Measurements from ENCODE around the gene TMEM236.
A peak's percentile ranks its signal among the peaks of the same experiment; 100 is the strongest.

Gene TMEM236, protein sequence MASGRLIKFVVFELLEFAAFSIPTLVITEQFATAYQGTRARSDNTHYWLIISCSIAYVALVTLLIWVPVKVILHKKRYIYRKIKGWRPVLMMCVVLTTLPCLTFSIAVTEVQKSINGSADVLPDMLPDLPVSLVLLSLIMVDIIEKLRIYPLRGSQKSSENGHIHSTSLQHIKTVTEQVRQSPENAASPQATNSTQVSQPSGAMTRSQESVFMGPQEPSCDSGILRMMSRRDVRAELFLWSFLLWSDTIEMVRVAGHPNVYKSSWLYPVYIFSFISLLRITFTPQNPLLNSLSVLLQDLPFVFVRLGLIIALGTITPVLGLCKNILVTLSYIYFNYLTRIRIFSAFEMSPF

DNA sequence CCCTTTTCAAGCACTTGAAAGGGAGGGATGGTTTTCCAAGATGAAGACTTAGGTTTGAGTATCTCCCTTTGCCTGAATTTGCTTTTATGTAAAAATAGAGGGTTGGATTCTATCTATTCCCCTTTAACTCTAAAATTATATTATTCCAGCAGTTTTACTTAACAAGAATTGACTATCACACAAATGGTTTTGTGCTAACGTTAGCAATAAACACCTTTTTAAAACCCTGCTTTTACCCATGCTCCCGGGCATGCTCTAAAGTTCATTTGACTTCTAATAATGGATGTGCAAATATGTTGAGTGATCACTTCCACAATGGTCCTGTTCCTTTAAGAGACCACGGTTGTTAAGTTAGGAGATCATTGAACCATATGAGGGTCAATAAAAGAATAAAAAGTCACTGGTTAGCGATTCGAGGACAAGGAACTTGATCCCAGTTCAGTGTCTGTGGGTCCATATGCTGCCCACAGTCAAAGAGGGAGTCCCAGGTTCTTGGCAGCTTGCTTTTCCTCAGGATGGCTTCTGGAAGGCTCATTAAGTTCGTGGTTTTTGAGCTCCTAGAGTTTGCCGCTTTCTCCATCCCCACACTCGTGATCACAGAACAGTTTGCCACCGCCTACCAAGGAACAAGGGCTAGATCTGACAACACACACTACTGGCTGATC, at the start of gene TMEM236:
TMEM236 (plus strand) TSS at position 421 of the 665 bp plus-strand sequence; CDS start at position 516, 95 bp downstream.
- no peak for DNase-seq (ENCODE audit: low read depth)
- TF ChIP-seq, protein P1, sequence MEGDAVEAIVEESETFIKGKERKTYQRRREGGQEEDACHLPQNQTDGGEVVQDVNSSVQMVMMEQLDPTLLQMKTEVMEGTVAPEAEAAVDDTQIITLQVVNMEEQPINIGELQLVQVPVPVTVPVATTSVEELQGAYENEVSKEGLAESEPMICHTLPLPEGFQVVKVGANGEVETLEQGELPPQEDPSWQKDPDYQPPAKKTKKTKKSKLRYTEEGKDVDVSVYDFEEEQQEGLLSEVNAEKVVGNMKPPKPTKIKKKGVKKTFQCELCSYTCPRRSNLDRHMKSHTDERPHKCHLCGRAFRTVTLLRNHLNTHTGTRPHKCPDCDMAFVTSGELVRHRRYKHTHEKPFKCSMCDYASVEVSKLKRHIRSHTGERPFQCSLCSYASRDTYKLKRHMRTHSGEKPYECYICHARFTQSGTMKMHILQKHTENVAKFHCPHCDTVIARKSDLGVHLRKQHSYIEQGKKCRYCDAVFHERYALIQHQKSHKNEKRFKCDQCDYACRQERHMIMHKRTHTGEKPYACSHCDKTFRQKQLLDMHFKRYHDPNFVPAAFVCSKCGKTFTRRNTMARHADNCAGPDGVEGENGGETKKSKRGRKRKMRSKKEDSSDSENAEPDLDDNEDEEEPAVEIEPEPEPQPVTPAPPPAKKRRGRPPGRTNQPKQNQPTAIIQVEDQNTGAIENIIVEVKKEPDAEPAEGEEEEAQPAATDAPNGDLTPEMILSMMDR (IDR thresholded peaks at IDR 0.05; ENCODE audit: control insufficient read depth, extremely low read depth, insufficient read depth), result no peak
- no peak within 1 kb of the TSS for H3K4me3 ChIP-seq (ENCODE audit: low read depth, low read length)

DNA sequence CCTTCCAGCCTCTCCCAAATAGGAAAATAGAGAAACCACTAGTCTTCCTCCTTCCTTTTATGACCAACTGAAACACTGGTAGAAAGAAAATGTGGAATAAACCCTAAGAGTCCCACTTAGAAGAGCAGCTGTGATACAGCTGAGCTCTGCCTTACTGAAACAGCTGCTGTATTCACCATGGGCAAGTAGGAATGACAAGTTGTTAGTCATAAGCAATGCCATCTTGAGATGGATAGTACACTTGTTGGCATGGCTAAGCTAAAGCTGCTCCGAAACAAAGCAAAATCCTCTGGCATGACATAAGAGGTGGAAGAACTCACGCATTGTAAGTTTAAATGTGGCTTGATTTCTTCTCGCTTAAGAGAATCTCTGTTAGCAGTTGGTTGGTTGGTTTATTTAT, 48.3 kb upstream of the TMEM236 start:
- TF ChIP-seq, protein P1 (IDR thresholded peaks at IDR 0.05; ENCODE audit: control insufficient read depth, extremely low read depth, insufficient read depth), result no peak
- no peak overlapping the region for H3K4me3 ChIP-seq (ENCODE audit: low read depth, low read length)
- DNase-seq (ENCODE audit: low read depth), result no peak

DNA sequence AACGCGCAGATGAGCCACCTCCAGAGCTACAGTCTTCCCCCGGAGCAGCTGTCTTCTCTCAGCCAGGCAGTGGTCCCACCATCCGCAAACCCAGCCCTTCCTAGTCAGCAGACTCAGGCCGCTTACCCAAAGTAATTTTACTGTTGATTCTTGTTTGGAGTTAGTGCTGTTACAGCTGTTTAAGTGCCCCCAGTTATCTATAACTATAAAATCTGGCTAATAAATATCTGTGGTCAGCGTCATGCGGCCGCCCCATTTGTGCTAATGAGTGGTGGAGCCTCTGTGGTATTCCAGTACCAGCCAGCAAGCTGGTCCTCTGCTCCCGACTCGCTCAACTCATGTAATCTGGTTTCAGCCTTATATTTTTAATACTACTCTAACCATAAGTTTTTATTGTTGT, 43.2 kb upstream of the TMEM236 start:
- TF ChIP-seq, protein P1 (IDR thresholded peaks at IDR 0.05; ENCODE audit: control insufficient read depth, extremely low read depth, insufficient read depth), result no peak
- DNase-seq (ENCODE audit: low read depth), result no peak
- no peak overlapping the region for H3K4me3 ChIP-seq (ENCODE audit: low read depth, low read length)

DNA sequence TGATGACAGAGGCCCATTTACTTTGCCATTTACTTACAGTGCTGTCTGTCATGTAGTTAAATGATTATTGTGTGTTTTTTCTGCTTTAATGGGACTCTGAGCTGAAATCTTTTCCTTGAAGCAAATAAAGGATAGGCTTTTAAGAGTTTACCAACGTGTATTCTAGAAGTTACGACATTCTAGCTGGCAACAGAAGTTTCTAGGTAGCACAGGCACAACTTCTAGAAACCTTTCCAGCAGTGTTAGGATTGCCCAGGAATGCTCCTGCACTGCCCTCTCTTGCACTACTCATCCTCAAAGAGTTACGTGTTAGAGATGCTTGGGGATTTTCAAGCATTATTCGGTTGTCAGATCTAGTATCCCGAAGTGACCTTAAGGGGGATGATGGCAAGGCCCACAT, 42.5 kb upstream of the TMEM236 start:
- peak; percentile 63 for DNase-seq (ENCODE audit: low read depth)
- TF ChIP-seq, protein P1 (IDR thresholded peaks at IDR 0.05; ENCODE audit: control insufficient read depth, extremely low read depth, insufficient read depth), result 0 out of 2 replicates have a peak, but pooled peaks have one; percentile 13
- no peak overlapping the region for H3K4me3 ChIP-seq (ENCODE audit: low read depth, low read length)

DNA sequence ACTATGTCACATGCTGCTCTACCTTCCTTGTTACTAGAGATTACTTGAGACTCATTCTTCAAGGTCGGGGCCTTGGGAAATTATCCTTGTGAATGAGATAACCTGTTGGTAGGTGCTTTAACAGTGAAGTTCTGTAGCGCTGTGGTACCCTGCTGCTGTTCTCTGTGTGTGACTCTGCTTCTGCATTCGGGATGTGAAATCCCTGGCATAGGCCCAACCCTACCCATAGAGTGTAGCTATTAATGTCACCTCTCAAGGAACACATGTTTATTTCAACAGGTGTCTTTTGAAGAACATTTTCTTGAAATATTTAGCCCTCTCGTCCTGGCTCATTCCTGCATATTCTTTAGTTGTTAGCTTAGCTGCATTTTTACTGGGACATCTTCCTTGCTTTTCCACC, 41.8 kb upstream of the TMEM236 start:
- DNase-seq (ENCODE audit: low read depth), result no peak
- no peak overlapping the region for H3K4me3 ChIP-seq (ENCODE audit: low read depth, low read length)
- TF ChIP-seq, protein P1 (IDR thresholded peaks at IDR 0.05; ENCODE audit: control insufficient read depth, extremely low read depth, insufficient read depth), result no peak

DNA sequence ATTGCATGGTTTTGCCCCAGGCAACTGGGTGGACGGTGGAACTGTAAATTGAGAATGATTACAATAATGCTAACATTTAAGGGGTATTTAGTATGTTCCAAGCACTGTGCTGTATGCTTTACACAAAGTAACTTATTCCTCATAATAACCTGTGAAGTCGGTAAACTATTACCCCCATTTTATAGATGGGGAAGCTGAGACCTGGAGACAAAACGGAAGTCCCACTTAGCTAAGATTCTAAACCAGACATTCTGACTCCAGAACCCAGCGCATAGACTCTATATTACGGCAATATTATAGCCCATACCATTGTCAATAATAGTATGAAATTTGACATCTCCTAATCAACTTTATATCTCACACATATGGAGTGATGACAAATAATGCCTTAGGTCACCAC, 39.9 kb upstream of the TMEM236 start:
- no peak for DNase-seq (ENCODE audit: low read depth)
- TF ChIP-seq, protein P1 (IDR thresholded peaks at IDR 0.05; ENCODE audit: control insufficient read depth, extremely low read depth, insufficient read depth), result no peak
- no peak overlapping the region for H3K4me3 ChIP-seq (ENCODE audit: low read depth, low read length)
